Neural cell (in vitro differentiated cells): ENCODE results near the gene RAB5A.

Experiments
- CTCF ChIP-seq: fragments of 450-650 bp; IDR thresholded peaks from 2 replicates; pipeline ENCODE4 v1.5.1; 2014; ENCODE audit warnings: antibody characterized with exemption, mild to moderate bottlenecking, moderate library complexity; ENCODE audit not compliant: poor library complexity, severe bottlenecking
- EP300 ChIP-seq: fragments of 450-650 bp; conservative IDR thresholded peaks from 2 replicates; pipeline ENCODE4 v1.6.1; 2014; ENCODE audit warnings: antibody characterized with exemption, mild to moderate bottlenecking, moderate library complexity; ENCODE audit not compliant: poor library complexity, severe bottlenecking
- EZH2 ChIP-seq: fragments of 200-600, 300-800 bp; shearing (Covaris generic), sonication (generic); IDR thresholded peaks from 2 replicates; pipeline ENCODE4 v1.6.1; 2014; ENCODE audit warnings: antibody characterized with exemption, low read length, borderline replicate concordance, mild to moderate bottlenecking; ENCODE audit not compliant: insufficient read depth, poor library complexity, severe bottlenecking
- POLR2AphosphoS5 ChIP-seq: IDR thresholded peaks from 2 replicates; pipeline ENCODE4 v1.6.1; 2012
- REST ChIP-seq: IDR thresholded peaks from 2 replicates; pipeline ENCODE4 v1.6.1; 2012; ENCODE audit warnings: borderline replicate concordance
- SMC3 ChIP-seq: fragments of 450-650 bp; conservative IDR thresholded peaks from 2 replicates; pipeline ENCODE4 v1.6.1; 2014; ENCODE audit warnings: antibody characterized with exemption, mild to moderate bottlenecking, moderate library complexity; ENCODE audit not compliant: poor library complexity

GRCh38 chr3:19945534-19945933 lies 1.4 kb upstream of the RAB5A start:
- TF ChIP-seq CTCF (no peak), EZH2 (no peak), SMC3 (no peak), EP300 (no peak), REST (no peak), POLR2AphosphoS5 (no peak)
